K562 (cell line): ENCODE results near the gene PUM2. TPM values are rescaled to one million over a fixed set of nuclear protein-coding genes. Genes with fewer than 3 reads are reported as not detected.

ENCODE experiments used
- ETV1 ChIP-seq: fragments of 450-650 bp; conservative IDR thresholded peaks from 2 replicates; pipeline ENCODE4 v1.6.1; 2016; ENCODE audit warnings: missing genetic modification characterization, control low read depth, low read depth, missing compliant biosample characterization
- HDAC6 ChIP-seq: IDR thresholded peaks from 2 replicates; pipeline ENCODE4 v1.6.1; 2012; ENCODE audit warnings: low read depth, mild to moderate bottlenecking, control low read depth, inconsistent platforms, low read length, moderate library complexity
- NFATC3 ChIP-seq: fragments of 450-650 bp; IDR thresholded peaks from 2 replicates; pipeline ENCODE4 v1.6.1; 2017; ENCODE audit warnings: mild to moderate bottlenecking
- NR4A1 ChIP-seq, 2 experiments: fragments of 250-450 bp in 1 of 2; fragments of 450-650 bp in 1 of 2; sonication (Bioruptor Pico) in 1 of 2; IDR thresholded peaks; 2 replicates each; pipeline versions ENCODE4 v1.4.0 to v1.6.1; 2016 to 2020; ENCODE audit warnings: mild to moderate bottlenecking in 2 of 2, missing compliant biosample characterization in 1 of 2, missing genetic modification characterization in 1 of 2, moderate library complexity in 1 of 2
- ZNF212 ChIP-seq: fragments of 450-650 bp; formaldehyde crosslinking; IDR thresholded peaks from 2 replicates; pipeline ENCODE4 v1.4.0; 2020; ENCODE audit warnings: mild to moderate bottlenecking
- polyA plus RNA-seq, 8 experiments: library from polyadenylated mRNA; depleted of rRNA in 4 of 8; stranded (reverse) in 5 of 8; unstranded in 3 of 8; fragments of >200 nt; fragmentation: Nextera tagmentation in 2 of 8; fragmentation: Illumina TruSeq in 1 of 8; extraction: Ambion mirVana in 2 of 8; extraction: Trizol in 1 of 8; gene quantifications; 2 replicates each; pipeline versions ENCODE4 v1.2.1 to v1.2.3, GENCODE V29; 2011 to 2014; ENCODE audit warnings: inconsistent platforms in 1 of 8, missing spikeins in 1 of 8
- total RNA-seq, 7 experiments: library from RNA; depleted of rRNA in 6 of 7; stranded (reverse); fragments of >200 nt in 6 of 7; fragmentation: Illumina TruSeq in 2 of 7; extraction: Trizol in 2 of 7; gene quantifications; 2 replicates each; pipeline versions ENCODE4 v1.2.1 to v1.2.3, GENCODE V29; 2011 to 2021; ENCODE audit warnings: low replicate concordance in 1 of 7
- TF ChIP-seq, protein P1 (sequence below), 3 experiments: fragments of 200-800 bp in 1 of 3; fragments of 250-450 bp in 1 of 3; fragments of 450-650 bp in 1 of 3; sonication (Bioruptor Pico) in 1 of 3; sonication (Bioruptor generic) in 1 of 3; formaldehyde crosslinking in 1 of 3; IDR thresholded peaks; 2 replicates each; pipeline versions ENCODE4 v1.6.1 to v1.8.0; 2016 to 2022; ENCODE audit warnings: mild to moderate bottlenecking in 2 of 3, missing genetic modification characterization in 2 of 3, missing compliant biosample characterization in 1 of 3, moderate library complexity in 1 of 3
- TF ChIP-seq, protein P2 (sequence below), 2 experiments: fragments of 450-650 bp; IDR thresholded peaks; 2 replicates each; pipeline ENCODE4 v1.6.1; 2018; ENCODE audit warnings: mild to moderate bottlenecking in 2 of 2, low read depth in 1 of 2; ENCODE audit not compliant: partially characterized antibody in 2 of 2
- TF ChIP-seq, protein P3 (sequence below): sonication (generic); formaldehyde crosslinking; IDR thresholded peaks from 2 replicates; pipeline ENCODE4 v1.8.1; 2023; ENCODE audit warnings: missing genetic modification reagents, mild to moderate bottlenecking, borderline replicate concordance
- TF ChIP-seq, protein P4 (sequence below): sonication (generic); formaldehyde crosslinking; IDR thresholded peaks from 2 replicates; pipeline ENCODE4 v1.8.1; 2023; ENCODE audit warnings: mild to moderate bottlenecking, missing genetic modification reagents

PUM2 gene
- total and polyA plus RNA-seq, 9 of the 15 experiments (the other 6 are each of a cell fraction or from before 2014, with no cell fraction given): 13.4 to 61.9 (median 28.3) TPM

DNA sequence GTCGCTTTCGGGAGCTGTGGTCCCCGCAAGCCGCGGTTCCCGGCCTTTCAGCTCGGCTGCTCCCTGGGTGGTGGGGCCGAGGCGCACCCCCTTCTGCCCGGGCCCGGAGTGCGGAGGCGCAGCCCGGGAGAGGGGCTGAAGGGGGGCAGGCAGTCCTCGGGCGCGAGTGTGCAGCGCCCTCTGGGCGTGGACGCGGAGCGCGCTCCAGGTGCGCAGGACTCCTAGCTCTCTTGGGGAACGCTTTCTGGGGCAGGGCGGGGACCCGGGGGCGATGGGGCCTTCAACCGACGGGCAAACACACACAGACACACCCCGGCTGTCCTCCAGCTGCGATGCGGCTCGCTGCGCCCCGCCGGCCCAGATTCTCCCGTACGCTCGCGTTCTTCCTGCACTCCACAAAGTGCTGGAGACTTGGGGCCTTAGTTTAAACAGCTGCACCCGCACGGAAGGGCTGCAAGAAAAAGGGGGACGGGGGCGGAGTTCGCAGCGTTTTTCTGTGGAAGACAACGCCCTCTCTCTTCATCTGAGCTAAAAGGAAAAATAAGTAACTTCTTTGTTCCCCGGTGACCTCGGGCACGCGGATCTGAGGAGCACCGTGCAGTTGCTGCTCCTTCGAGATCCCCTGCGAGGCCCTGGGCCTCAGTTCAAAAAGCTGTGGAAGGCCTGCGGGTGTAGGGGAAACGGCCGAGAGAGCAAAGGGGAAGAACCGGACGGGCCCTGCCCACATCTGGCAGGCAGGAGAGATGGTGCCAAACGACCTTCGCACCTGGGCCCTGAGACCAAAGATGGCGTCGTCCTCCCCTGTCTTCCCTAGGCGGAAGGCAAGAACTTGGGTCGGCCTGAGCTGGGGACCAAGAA lies 125.1 kb downstream of the PUM2 start (continued):
- TF ChIP-seq NR4A1 (CRISPR knock-in tag; IDR thresholded peaks at IDR 0.05): no peak
- TF ChIP-seq NR4A1 (tag; IDR thresholded peaks at IDR 0.05): no peak
- TF ChIP-seq ETV1 (tag): no peak
- TF ChIP-seq, protein P1, sequence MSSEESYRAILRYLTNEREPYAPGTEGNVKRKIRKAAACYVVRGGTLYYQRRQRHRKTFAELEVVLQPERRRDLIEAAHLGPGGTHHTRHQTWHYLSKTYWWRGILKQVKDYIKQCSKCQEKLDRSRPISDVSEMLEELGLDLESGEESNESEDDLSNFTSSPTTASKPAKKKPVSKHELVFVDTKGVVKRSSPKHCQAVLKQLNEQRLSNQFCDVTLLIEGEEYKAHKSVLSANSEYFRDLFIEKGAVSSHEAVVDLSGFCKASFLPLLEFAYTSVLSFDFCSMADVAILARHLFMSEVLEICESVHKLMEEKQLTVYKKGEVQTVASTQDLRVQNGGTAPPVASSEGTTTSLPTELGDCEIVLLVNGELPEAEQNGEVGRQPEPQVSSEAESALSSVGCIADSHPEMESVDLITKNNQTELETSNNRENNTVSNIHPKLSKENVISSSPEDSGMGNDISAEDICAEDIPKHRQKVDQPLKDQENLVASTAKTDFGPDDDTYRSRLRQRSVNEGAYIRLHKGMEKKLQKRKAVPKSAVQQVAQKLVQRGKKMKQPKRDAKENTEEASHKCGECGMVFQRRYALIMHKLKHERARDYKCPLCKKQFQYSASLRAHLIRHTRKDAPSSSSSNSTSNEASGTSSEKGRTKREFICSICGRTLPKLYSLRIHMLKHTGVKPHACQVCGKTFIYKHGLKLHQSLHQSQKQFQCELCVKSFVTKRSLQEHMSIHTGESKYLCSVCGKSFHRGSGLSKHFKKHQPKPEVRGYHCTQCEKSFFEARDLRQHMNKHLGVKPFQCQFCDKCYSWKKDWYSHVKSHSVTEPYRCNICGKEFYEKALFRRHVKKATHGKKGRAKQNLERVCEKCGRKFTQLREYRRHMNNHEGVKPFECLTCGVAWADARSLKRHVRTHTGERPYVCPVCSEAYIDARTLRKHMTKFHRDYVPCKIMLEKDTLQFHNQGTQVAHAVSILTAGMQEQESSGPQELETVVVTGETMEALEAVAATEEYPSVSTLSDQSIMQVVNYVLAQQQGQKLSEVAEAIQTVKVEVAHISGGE (CRISPR knock-in tag; IDR thresholded peaks at IDR 0.05): no peak
- no peak for TF ChIP-seq HDAC6
- TF ChIP-seq, protein P2, sequence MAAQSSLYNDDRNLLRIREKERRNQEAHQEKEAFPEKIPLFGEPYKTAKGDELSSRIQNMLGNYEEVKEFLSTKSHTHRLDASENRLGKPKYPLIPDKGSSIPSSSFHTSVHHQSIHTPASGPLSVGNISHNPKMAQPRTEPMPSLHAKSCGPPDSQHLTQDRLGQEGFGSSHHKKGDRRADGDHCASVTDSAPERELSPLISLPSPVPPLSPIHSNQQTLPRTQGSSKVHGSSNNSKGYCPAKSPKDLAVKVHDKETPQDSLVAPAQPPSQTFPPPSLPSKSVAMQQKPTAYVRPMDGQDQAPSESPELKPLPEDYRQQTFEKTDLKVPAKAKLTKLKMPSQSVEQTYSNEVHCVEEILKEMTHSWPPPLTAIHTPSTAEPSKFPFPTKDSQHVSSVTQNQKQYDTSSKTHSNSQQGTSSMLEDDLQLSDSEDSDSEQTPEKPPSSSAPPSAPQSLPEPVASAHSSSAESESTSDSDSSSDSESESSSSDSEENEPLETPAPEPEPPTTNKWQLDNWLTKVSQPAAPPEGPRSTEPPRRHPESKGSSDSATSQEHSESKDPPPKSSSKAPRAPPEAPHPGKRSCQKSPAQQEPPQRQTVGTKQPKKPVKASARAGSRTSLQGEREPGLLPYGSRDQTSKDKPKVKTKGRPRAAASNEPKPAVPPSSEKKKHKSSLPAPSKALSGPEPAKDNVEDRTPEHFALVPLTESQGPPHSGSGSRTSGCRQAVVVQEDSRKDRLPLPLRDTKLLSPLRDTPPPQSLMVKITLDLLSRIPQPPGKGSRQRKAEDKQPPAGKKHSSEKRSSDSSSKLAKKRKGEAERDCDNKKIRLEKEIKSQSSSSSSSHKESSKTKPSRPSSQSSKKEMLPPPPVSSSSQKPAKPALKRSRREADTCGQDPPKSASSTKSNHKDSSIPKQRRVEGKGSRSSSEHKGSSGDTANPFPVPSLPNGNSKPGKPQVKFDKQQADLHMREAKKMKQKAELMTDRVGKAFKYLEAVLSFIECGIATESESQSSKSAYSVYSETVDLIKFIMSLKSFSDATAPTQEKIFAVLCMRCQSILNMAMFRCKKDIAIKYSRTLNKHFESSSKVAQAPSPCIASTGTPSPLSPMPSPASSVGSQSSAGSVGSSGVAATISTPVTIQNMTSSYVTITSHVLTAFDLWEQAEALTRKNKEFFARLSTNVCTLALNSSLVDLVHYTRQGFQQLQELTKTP (IDR thresholded peaks at IDR 0.05; ENCODE audit: low read depth in 1 of 2, partially characterized antibody in 2 of 2): no peak
- TF ChIP-seq, protein P3, sequence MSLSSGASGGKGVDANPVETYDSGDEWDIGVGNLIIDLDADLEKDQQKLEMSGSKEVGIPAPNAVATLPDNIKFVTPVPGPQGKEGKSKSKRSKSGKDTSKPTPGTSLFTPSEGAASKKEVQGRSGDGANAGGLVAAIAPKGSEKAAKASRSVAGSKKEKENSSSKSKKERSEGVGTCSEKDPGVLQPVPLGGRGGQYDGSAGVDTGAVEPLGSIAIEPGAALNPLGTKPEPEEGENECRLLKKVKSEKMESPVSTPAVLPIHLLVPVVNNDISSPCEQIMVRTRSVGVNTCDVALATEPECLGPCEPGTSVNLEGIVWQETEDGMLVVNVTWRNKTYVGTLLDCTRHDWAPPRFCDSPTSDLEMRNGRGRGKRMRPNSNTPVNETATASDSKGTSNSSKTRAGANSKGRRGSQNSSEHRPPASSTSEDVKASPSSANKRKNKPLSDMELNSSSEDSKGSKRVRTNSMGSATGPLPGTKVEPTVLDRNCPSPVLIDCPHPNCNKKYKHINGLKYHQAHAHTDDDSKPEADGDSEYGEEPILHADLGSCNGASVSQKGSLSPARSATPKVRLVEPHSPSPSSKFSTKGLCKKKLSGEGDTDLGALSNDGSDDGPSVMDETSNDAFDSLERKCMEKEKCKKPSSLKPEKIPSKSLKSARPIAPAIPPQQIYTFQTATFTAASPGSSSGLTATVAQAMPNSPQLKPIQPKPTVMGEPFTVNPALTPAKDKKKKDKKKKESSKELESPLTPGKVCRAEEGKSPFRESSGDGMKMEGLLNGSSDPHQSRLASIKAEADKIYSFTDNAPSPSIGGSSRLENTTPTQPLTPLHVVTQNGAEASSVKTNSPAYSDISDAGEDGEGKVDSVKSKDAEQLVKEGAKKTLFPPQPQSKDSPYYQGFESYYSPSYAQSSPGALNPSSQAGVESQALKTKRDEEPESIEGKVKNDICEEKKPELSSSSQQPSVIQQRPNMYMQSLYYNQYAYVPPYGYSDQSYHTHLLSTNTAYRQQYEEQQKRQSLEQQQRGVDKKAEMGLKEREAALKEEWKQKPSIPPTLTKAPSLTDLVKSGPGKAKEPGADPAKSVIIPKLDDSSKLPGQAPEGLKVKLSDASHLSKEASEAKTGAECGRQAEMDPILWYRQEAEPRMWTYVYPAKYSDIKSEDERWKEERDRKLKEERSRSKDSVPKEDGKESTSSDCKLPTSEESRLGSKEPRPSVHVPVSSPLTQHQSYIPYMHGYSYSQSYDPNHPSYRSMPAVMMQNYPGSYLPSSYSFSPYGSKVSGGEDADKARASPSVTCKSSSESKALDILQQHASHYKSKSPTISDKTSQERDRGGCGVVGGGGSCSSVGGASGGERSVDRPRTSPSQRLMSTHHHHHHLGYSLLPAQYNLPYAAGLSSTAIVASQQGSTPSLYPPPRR (CRISPR knock-in tag): no peak
- no peak for TF ChIP-seq ZNF212 (CRISPR knock-in tag)
- no peak for TF ChIP-seq NFATC3
- TF ChIP-seq, protein P4, sequence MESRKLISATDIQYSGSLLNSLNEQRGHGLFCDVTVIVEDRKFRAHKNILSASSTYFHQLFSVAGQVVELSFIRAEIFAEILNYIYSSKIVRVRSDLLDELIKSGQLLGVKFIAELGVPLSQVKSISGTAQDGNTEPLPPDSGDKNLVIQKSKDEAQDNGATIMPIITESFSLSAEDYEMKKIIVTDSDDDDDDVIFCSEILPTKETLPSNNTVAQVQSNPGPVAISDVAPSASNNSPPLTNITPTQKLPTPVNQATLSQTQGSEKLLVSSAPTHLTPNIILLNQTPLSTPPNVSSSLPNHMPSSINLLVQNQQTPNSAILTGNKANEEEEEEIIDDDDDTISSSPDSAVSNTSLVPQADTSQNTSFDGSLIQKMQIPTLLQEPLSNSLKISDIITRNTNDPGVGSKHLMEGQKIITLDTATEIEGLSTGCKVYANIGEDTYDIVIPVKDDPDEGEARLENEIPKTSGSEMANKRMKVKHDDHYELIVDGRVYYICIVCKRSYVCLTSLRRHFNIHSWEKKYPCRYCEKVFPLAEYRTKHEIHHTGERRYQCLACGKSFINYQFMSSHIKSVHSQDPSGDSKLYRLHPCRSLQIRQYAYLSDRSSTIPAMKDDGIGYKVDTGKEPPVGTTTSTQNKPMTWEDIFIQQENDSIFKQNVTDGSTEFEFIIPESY: 0 out of 2 replicates have a peak, but pooled peaks have one; percentile 27
